Activated T-helper 2 cell treated with anti-CD3 and anti-CD28 coated beads, Interferon-gamma antibody, Interleukin-2, Interleukin-4, amounts not matched to agents 10 μg/mL and 5 μg/mL and 100 μg/mL, durations not matched to agents 14 hours and 24 hours and 36 hours (primary cell): ENCODE data around the gene RASD2. TPM values are rescaled to one million over a fixed set of nuclear protein-coding genes. Genes with fewer than 3 reads are reported as not detected.

Source experiments
- DNase-seq: peaks from one replicate; pipeline ENCODE4 v3.0.0; 2021; ENCODE audit warnings: low spot score
- H3K27ac Mint-ChIP-seq: one replicate; pipeline ENCODE4 v1.8.0; 2021; ENCODE audit warnings: mixed read lengths
- H3K27me3 Mint-ChIP-seq: one replicate; pipeline ENCODE4 v1.8.0; 2021; ENCODE audit warnings: low read depth, mixed read lengths
- H3K36me3 Mint-ChIP-seq: one replicate; pipeline ENCODE4 v1.8.0; 2021; ENCODE audit warnings: low read depth, mixed read lengths
- H3K4me1 Mint-ChIP-seq: one replicate; pipeline ENCODE4 v1.8.0; 2021; ENCODE audit warnings: low read depth, mixed read lengths
- H3K4me3 Mint-ChIP-seq: one replicate; pipeline ENCODE4 v1.8.0; 2021; ENCODE audit warnings: low read depth, mild to moderate bottlenecking, moderate library complexity, mixed read lengths
- H3K9me3 Mint-ChIP-seq: one replicate; pipeline ENCODE4 v1.8.0; 2021; ENCODE audit warnings: mixed read lengths
- intact Hi-C: fragments of 100-400 bp; cut with micrococcal nuclease; formaldehyde crosslinking; loops from one replicate; pipeline ENCODE4 v1.15.1; 2023
- total RNA-seq: library from RNA; stranded (reverse); gene quantifications from 2 replicates; pipeline ENCODE4 v1.2.3, GENCODE V29; 2022

RASD2 gene
- total RNA-seq, 1 donor from 2014 or later: not detected

- H3K4me1 Mint-ChIP-seq: peaks cover 2% of the 10 kb centered on the region
- intact Hi-C loops: no loop called here
- DNase-seq: no peak
- H3K36me3 Mint-ChIP-seq: no peaks in the 10 kb centered on the region
- H3K4me3 Mint-ChIP-seq: peak overlapping the region; percentile 39
- peaks cover 32% of the 10 kb centered on the region for H3K27me3 Mint-ChIP-seq
- H3K9me3 Mint-ChIP-seq: no peaks in the 10 kb centered on the region
- no peak overlapping the region for H3K27ac Mint-ChIP-seq
Observed at GRCh38 chr22:35539487-35539886, 1.1 kb upstream of the RASD2 start.

GRCh38 chr22:35539910-35540594 lies 579 bp upstream of the RASD2 start:
- peaks cover 2% of the 10 kb centered on the region for H3K4me1 Mint-ChIP-seq
- peaks cover 38% of the 10 kb centered on the region for H3K27me3 Mint-ChIP-seq
- intact Hi-C loops: no loop called here
- no peak overlapping the region for H3K27ac Mint-ChIP-seq
- peak; percentile 54 for DNase-seq
- H3K36me3 Mint-ChIP-seq: no peaks in the 10 kb centered on the region
- no peaks in the 10 kb centered on the region for H3K9me3 Mint-ChIP-seq
- peak overlapping the region; percentile 65 for H3K4me3 Mint-ChIP-seq

DNA sequence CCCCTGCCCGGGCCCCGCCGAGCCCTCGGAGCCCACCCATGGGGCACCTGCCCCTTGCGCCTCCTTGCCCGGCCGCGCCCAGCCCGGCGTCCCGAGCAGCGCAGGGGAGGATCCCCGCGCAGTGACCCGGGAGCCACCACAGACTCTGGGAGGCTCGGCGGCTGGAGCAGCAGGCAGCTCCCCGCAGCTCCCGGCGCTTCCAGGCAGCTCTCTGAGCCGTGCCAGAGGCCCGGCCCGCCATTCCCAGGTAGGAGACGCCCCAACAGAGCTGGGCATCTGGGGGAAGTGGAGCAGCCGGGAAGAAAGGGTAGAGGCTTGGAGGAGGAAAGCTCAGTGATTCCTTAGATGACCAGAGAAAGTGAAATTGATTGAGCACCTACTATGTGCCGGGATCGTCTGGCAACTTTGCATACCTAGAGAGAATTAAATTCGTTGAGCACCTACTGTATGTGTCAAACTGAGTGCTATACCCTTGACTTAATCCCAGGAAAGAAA lies 670 bp downstream of the RASD2 start:
- intact Hi-C loops: no loop called here
- Mint-ChIP-seq H3K36me3 (no peaks in the 10 kb centered on the region), H3K4me3 (no peak overlapping the region), H3K27me3 (peaks cover 38% of the 10 kb centered on the region), H3K27ac (no peak overlapping the region), H3K4me1 (peaks cover 2% of the 10 kb centered on the region), H3K9me3 (no peaks in the 10 kb centered on the region)
- no peak for DNase-seq

DNA sequence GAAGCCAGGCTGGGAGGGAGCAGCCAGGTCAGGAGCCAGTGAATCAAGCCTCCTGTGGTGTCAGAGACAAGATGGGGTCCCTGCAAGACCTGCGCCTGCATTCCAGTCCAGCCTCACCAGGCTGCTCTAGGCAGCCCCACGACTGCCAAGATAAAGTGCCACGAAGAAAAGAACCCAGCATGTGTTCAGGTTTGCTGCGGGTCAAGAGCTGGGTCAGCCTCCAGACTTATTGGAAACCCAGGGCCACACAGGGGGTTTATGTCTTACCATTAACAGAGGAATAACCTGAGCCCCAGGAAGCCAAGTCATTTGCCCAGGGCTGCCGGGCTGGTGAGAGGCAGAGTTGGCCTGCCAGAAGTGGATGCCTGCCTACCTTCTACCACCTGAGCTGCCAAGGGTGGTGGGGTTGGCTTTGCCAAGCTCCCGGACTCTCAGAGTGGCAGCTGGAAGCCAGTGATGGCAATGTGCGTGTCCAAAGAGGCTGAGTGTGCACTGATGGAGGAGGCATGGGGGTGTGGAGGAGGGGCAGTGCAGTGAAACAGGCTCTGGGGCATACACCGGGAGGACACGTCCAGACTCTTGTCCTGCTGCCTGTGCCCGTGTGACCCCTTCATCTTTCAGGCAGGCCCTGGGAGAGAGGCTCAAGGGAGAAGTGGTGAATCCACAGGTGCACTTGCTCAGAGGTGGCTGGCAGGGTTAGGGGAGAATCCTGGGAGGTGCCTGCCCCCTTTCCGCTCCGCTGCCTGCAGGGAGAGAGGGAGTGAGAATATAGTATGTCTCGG lies 1.7 kb downstream of the RASD2 start:
- no peak overlapping the region for H3K4me3 Mint-ChIP-seq
- intact Hi-C loops: no loop called here
- H3K4me1 Mint-ChIP-seq: peaks cover 1% of the 10 kb centered on the region
- H3K9me3 Mint-ChIP-seq: no peaks in the 10 kb centered on the region
- H3K27ac Mint-ChIP-seq: no peak overlapping the region
- H3K36me3 Mint-ChIP-seq: no peaks in the 10 kb centered on the region
- H3K27me3 Mint-ChIP-seq: peaks cover 36% of the 10 kb centered on the region
- no peak for DNase-seq

DNA sequence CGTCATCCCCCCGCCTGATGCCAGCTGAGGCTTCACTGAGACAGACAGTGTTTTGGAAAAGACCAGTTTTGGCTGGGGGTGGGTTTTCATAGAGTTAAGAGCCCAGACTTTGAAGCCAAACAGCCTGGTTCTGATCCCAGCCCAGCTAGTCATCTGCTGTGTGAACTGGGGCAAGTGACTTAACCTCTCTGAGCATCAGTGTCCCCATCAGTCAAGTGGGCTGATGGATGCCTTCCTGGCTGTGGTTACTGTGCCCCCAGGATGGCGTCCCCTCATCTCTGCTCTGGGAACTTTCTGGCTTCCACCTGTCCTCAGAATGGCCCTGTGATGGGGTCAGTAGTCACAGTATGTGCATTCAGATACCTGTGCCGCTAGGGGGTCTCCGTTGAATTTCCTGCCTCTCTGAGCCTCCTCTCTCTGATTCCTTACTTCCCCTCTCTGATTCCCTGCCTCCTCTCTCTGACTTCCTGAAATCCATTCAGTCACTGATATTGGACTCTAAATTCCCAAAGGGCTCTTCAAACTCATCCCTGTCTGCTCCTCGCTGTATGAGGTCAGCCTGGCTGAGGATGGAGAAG lies 2.4 kb downstream of the RASD2 start:
- no peak overlapping the region for H3K27ac Mint-ChIP-seq
- no peaks in the 10 kb centered on the region for H3K36me3 Mint-ChIP-seq
- intact Hi-C loops: no loop called here
- no peaks in the 10 kb centered on the region for H3K4me1 Mint-ChIP-seq
- no peak for DNase-seq
- no peaks in the 10 kb centered on the region for H3K9me3 Mint-ChIP-seq
- H3K27me3 Mint-ChIP-seq: peaks cover 33% of the 10 kb centered on the region
- H3K4me3 Mint-ChIP-seq: no peak overlapping the region

GRCh38 chr22:35543702-35544101 lies 3.1 kb downstream of the RASD2 start:
- Mint-ChIP-seq H3K9me3 (no peaks in the 10 kb centered on the region), H3K4me1 (no peaks in the 10 kb centered on the region), H3K27ac (no peak overlapping the region), H3K4me3 (no peak overlapping the region), H3K36me3 (no peaks in the 10 kb centered on the region), H3K27me3 (peaks cover 32% of the 10 kb centered on the region)
- intact Hi-C loops: no loop called here
- DNase-seq: no peak

DNA sequence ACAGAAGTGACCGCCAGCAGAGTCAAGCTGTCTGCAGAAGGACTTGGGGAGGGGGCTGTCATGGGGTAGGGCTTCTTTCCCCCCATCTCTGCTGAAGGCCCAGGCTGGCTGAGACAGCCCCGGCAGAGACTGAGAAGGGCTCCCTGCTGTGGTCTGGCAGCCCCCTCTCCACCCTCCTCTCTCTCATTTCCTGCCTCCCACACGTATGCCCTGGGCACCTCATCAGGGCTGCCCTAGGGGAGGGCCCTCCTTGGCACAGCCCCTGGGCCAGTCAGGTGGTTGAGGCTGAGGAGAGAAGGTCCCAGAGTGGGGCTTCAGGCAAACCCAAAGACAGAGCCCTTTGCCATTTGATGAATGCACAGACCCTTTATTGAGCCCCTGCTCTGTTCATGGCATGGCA lies 3.6 kb downstream of the RASD2 start:
- Mint-ChIP-seq H3K9me3 (no peaks in the 10 kb centered on the region), H3K36me3 (no peaks in the 10 kb centered on the region), H3K4me1 (no peaks in the 10 kb centered on the region), H3K4me3 (no peak overlapping the region), H3K27me3 (peaks cover 34% of the 10 kb centered on the region), H3K27ac (no peak overlapping the region)
- intact Hi-C loops: no loop called here
- DNase-seq: no peak

- DNase-seq: no peak
- H3K27ac Mint-ChIP-seq: no peak overlapping the region
- H3K4me3 Mint-ChIP-seq: no peak overlapping the region
- no peaks in the 10 kb centered on the region for H3K9me3 Mint-ChIP-seq
- intact Hi-C loops: no loop called here
- no peaks in the 10 kb centered on the region for H3K4me1 Mint-ChIP-seq
- H3K27me3 Mint-ChIP-seq: peaks cover 38% of the 10 kb centered on the region
- no peaks in the 10 kb centered on the region for H3K36me3 Mint-ChIP-seq
Observed at GRCh38 chr22:35544827-35545226, 4.2 kb downstream of the RASD2 start.

- H3K4me1 Mint-ChIP-seq: no peaks in the 10 kb centered on the region
- H3K27ac Mint-ChIP-seq: no peak overlapping the region
- H3K9me3 Mint-ChIP-seq: no peaks in the 10 kb centered on the region
- intact Hi-C loops: no loop called here
- H3K27me3 Mint-ChIP-seq: peaks cover 31% of the 10 kb centered on the region
- no peaks in the 10 kb centered on the region for H3K36me3 Mint-ChIP-seq
- H3K4me3 Mint-ChIP-seq: no peak overlapping the region
- no peak for DNase-seq
Observed at GRCh38 chr22:35546886-35547285, 6.3 kb downstream of the RASD2 start.

DNA sequence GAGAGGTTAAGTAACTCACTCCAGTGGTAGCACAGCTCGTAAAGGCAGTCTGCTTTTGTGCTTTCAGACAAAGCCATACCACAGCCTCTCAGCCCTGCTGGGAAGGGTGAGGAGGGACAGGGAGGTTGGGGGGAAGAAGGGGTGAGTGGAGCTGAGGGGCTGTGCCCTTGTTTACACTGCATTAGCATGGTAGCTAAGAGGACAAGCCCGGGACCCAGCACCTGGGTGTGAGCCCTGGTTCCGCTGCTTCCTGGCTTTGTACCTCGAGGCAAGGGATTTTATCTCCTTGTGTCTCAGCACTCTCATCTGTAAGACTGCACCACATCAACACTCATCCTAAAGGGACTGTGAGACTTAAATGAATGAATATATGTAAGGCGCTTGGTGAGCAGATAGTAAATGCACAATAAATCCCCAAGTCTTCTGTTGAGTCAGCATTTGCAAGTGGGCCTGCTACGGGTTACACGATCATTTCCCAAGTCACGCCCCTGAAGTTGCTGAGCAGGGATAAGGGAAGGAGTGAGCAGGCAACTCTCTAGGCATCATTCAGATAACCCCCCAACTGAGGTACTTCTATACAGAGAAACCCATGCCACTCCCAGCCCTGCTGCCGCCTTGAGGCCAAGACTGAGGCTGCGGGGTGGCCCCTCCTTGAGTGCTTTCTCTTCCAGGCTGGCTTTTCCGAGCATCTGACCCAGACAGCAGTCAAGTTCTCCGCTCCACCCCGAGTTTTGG lies 7.5 kb downstream of the RASD2 start:
- intact Hi-C loops: no loop called here
- Mint-ChIP-seq H3K4me1 (peaks cover 6% of the 10 kb centered on the region), H3K27ac (no peak overlapping the region), H3K36me3 (no peaks in the 10 kb centered on the region), H3K4me3 (no peak overlapping the region), H3K9me3 (no peaks in the 10 kb centered on the region), H3K27me3 (peaks cover 22% of the 10 kb centered on the region)
- DNase-seq: no peak

DNA sequence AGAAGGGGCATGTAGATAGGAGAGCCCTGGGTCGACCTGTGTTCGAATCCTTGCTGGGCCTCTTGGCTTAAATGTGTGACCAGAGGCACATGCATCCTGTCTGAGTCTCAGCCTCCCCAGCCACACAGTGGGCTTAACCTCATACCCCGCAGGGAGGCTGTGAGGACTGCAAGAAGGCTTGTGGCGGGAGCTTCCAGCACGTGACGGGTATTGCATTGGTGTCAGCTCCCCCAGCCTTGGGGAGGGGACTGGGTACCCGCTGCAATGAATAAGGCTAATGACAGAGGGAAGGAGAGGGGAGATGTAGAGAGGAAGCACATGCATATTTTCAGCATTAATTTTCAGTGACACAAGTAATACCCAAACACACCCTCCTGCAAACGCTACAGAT lies 8.1 kb downstream of the RASD2 start:
- Mint-ChIP-seq H3K36me3 (no peaks in the 10 kb centered on the region), H3K27ac (no peak overlapping the region), H3K4me1 (peaks cover 11% of the 10 kb centered on the region), H3K4me3 (no peak overlapping the region), H3K27me3 (peaks cover 18% of the 10 kb centered on the region), H3K9me3 (no peaks in the 10 kb centered on the region)
- intact Hi-C loops: no loop called here
- DNase-seq: no peak

DNA sequence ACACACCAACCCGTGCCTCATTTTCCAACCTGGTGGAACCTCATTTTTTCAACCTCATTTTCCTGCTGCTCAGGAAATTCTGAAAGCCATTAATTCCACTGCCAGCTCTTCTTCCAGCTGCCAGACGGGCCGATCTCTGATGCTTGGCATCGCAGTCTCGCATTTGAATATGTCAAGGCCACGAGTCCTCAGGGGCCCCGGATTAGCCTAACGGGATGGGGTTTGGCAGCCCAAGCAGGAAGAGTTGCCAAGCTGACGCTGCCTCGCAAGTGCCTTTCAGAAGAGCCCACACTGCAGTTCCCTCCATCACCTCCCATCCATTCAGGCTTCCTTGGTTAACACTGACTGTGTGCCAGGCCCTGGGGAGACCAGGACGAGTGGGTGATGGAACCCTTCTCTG lies 8.7 kb downstream of the RASD2 start:
- no peaks in the 10 kb centered on the region for H3K9me3 Mint-ChIP-seq

More for the DNA sequence above, 8.7 kb downstream of the RASD2 start:
- Mint-ChIP-seq H3K27me3 (peaks cover 16% of the 10 kb centered on the region), H3K4me3 (no peak overlapping the region), H3K27ac (no peak overlapping the region), H3K36me3 (no peaks in the 10 kb centered on the region), H3K4me1 (peaks cover 13% of the 10 kb centered on the region)
- intact Hi-C loops: no loop called here
- no peak for DNase-seq
